ENCODE results near the gene ZDHHC22.
A peak's percentile ranks its signal among the peaks of the same experiment; 100 is the strongest.

The ZDHHC22 gene

GRCh38 chr14:77155083-77155482, 13.5 kb upstream of the ZDHHC22 start:
- DNase-seq: no peak

GRCh38 chr14:77154421-77154820, 12.8 kb upstream of the ZDHHC22 start:
- no peak for DNase-seq

- DNase-seq: no peak
Observed at GRCh38 chr14:77153802-77154201, 12.2 kb upstream of the ZDHHC22 start.

GRCh38 chr14:77151918-77152588, 10.5 kb upstream of the ZDHHC22 start:
- DNase-seq: peak; percentile 53

- DNase-seq: no peak
Observed at GRCh38 chr14:77151245-77151644, 9.7 kb upstream of the ZDHHC22 start.

- DNase-seq: peak; percentile 41
Observed at GRCh38 chr14:77148510-77149231, 7.1 kb upstream of the ZDHHC22 start.

- no peak for DNase-seq
Observed at GRCh38 chr14:77145975-77146740, 4.6 kb upstream of the ZDHHC22 start.

GRCh38 chr14:77144412-77145115, 3.0 kb upstream of the ZDHHC22 start:
- no peak for DNase-seq

- no peak for DNase-seq
Observed at GRCh38 chr14:77143071-77143470, 1.5 kb upstream of the ZDHHC22 start.

GRCh38 chr14:77142005-77142800, 612 bp upstream of the ZDHHC22 start:
- no peak for DNase-seq

- DNase-seq: no peak
Observed at GRCh38 chr14:77140359-77141213, 1.0 kb downstream of the ZDHHC22 start.

- no peak for DNase-seq
Observed at GRCh38 chr14:77139540-77140358, 1.8 kb downstream of the ZDHHC22 start.

GRCh38 chr14:77139022-77139421, 2.6 kb downstream of the ZDHHC22 start:
- DNase-seq: no peak

GRCh38 chr14:77133720-77134338, 7.8 kb downstream of the ZDHHC22 start:
- DNase-seq: peak; percentile 50

GRCh38 chr14:77131871-77132486, 9.6 kb downstream of the ZDHHC22 start:
- DNase-seq: no peak

- no peak for DNase-seq
Observed at GRCh38 chr14:77131206-77131605, 10.4 kb downstream of the ZDHHC22 start.

GRCh38 chr14:77130386-77130785, 11.2 kb downstream of the ZDHHC22 start:
- DNase-seq: no peak

GRCh38 chr14:77128414-77128891, 13.1 kb downstream of the ZDHHC22 start:
- no peak for DNase-seq

GRCh38 chr14:77126461-77126990, 15.1 kb downstream of the ZDHHC22 start:
- DNase-seq: no peak

Measured in MV-4-11 (cell line).